Muscle of leg (tissue), 11 donors: Measurements from ENCODE around the gene PHTF1. TPM values are rescaled to one million over a fixed set of nuclear protein-coding genes. Genes with fewer than 3 reads are reported as not detected.

Experiments used
- DNase-seq: peaks from one replicate; pipeline ENCODE4 v3.0.0; 2013
- H3K27ac ChIP-seq: one replicate; pipeline ENCODE4 v1.5.1; 2013; ENCODE audit warnings: mild to moderate bottlenecking, low read length, control low read depth
- H3K27me3 ChIP-seq: one replicate; pipeline ENCODE4 v1.6.1; 2013; ENCODE audit warnings: low read length; ENCODE audit not compliant: control insufficient read depth, insufficient read depth
- H3K36me3 ChIP-seq: one replicate; pipeline ENCODE4 v1.6.1; 2013; ENCODE audit warnings: low read length; ENCODE audit not compliant: control insufficient read depth, insufficient read depth
- H3K4me1 ChIP-seq: one replicate; pipeline ENCODE4 v1.6.1; 2013; ENCODE audit warnings: low read length; ENCODE audit not compliant: control insufficient read depth, insufficient read depth
- H3K4me3 ChIP-seq: one replicate; pipeline ENCODE4 v1.5.1; 2013; ENCODE audit warnings: low read length, control low read depth
- H3K9me3 ChIP-seq: replicated peaks from 2 replicates; pipeline ENCODE4 v1.6.1; 2013; ENCODE audit warnings: low read depth, low read length; ENCODE audit not compliant: control insufficient read depth
- WGBS: methylation state at CpG from one replicate; pipeline ENCODE4 v1.1.5; 2013; ENCODE audit warnings: missing lambda C conversion rate; ENCODE audit not compliant: insufficient coverage; 5-methylcytosine and 5-hydroxymethylcytosine counted together
- polyA plus RNA-seq, 8 donors: library from polyadenylated mRNA; unstranded; fragments of 120-200 nt; gene quantifications; one replicate each; pipeline versions ENCODE4 v1.2.1 to v1.2.3, GENCODE V29; 2013; ENCODE audit warnings: inconsistent platforms in 1 of 8, low replicate concordance in 1 of 8; ENCODE audit not compliant: insufficient read length in 8 of 8, insufficient read depth in 1 of 8
- total RNA-seq: library from RNA; stranded (reverse); fragments of 120-200 nt; gene quantifications from one replicate; pipeline ENCODE4 v1.2.4, GENCODE V29; 2013

The PHTF1 gene
- total and polyA plus RNA-seq, 9 donors, result 10.1 to 15.9 (median 11.4) TPM

DNA sequence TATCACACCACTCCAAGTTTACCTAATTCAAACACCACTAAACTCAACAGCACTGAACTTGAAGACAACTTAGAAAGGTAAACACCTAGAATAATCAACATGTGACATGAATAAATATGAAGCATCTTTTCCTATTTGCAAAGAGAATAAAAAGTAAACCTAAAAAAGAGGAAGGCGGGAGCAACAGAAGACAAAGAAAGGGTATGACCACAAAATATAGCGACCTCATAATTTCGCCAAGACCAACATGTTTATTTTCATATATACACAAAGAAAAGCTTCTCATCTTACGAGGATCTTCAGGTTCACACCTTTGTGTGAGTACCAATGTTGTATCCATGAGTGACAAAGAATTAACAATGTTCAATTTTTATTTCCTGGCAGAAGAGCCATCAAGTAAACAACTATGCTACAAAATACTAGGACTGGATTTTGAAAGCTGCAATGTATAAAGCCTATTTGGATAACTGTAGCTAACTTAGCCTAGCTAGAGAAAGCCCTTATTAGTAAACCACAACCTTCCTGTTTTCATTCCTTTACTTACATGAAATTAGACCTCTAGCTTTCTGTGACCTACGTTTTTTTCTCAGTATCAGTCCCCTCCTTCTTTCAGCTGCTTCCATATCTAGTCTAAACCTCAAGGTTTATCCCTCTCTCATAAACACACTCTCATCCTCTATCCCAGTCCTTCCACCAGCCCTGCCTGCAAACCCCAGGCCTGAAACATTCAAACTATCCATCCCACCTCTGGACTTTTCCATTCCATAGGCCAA is 21.3 kb upstream of the PHTF1 start:
- Histone ChIP-seq H3K27ac (no peak overlapping the region), H3K4me3 (no peak overlapping the region), H3K36me3 (peaks cover 11% of the 10 kb centered on the region), H3K4me1 (peaks cover 14% of the 10 kb centered on the region), H3K27me3 (no peaks in the 10 kb centered on the region), H3K9me3 (no peaks in the 10 kb centered on the region)
- DNase-seq, result no peak
- 33% methylated on average over 1 of the region's 5 CpGs for WGBS

DNA sequence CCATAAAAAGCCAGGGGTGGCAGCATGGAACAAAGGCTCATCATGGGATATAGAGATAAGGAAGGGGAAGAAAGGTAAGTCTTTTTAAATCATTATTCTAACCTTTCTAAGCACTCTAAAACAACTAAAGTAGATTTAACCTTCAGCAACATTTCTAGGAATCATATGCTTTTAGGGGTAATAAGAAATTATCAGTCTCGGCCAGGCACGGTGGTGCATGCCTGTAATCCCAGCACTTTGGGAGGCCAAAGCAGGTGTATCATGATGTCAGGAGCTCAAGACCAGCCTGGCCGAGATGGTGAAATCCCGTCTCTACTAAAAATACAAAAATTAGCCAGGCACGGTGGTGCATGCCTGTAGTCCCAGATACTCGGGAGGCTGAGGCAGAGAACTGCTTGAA is 20.3 kb upstream of the PHTF1 start:
- Histone ChIP-seq H3K27ac (no peak overlapping the region), H3K27me3 (no peaks in the 10 kb centered on the region), H3K9me3 (no peaks in the 10 kb centered on the region), H3K36me3 (peaks cover 11% of the 10 kb centered on the region), H3K4me3 (no peak overlapping the region), H3K4me1 (peaks cover 13% of the 10 kb centered on the region)
- 87% methylated on average over 6 of the region's 6 CpGs for WGBS
- DNase-seq, result no peak

DNA sequence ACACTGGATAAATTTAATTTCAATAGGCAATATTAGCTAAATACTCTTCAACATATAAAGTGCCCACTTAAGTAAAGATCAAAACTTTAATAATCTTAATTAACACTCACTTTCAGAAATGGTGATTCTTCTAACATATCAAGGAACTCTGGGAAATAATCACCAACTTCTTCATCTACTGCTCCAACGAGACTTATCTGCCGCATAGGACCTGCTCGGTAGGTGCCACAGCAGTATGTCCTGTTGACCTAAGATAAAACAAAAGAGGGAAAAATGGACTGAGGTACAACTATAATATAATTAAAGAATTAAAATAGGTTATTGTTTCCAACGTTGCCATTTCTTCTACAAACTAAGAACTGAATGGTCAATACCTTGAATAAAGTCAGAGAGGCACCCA is 18.3 kb upstream of the PHTF1 start:
- H3K27ac ChIP-seq, result no peak overlapping the region
- H3K36me3 ChIP-seq, result peaks cover 15% of the 10 kb centered on the region
- no CpG with 5 or more reads among the region's 4 CpGs for WGBS
- DNase-seq, result no peak
- H3K4me1 ChIP-seq, result peaks cover 3% of the 10 kb centered on the region
- H3K27me3 ChIP-seq, result no peaks in the 10 kb centered on the region
- no peak overlapping the region for H3K4me3 ChIP-seq
- H3K9me3 ChIP-seq, result no peaks in the 10 kb centered on the region

DNA sequence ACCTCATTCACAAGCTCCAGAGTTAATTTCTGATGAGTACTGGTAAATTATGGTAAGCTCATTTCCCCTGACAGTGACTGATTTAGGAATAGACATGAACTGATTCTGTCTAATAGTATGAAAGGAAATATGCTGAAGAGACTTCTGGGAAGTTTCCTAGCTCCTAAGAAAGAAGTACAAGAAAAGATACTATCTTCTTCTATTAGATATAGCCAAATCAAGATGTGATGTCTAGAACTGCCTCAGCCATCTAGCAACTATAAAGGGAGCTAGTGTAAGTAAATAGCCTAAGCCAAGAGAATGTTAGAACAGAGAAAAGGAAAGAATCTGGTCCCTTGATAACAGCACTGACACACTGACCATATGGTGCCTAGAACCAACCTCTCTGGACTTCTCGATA is 10.7 kb upstream of the PHTF1 start:
- H3K36me3 ChIP-seq, result peaks cover 15% of the 10 kb centered on the region
- no peak overlapping the region for H3K27ac ChIP-seq
- no CpG with 5 or more reads among the region's 1 CpG for WGBS

DNA sequence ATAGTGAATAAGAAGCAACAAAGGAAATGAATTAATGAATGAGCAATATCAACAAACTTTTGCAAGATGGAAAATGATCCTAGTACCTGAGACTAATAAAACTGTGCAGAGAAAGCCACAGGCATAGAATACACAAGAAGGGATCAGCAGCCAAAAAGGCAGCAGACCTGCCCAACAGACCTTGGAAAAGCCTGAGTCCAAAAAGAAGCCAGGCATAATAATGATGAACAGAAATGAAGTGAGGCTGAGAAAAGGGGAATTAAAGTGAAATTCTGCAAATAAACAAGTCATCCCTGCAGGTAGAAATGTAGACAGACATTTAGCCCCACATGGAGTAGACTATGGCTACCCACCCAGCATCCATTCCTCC is 10.3 kb upstream of the PHTF1 start:
- DNase-seq, result no peak
- Histone ChIP-seq H3K4me1 (no peaks in the 10 kb centered on the region), H3K27me3 (no peaks in the 10 kb centered on the region), H3K36me3 (peaks cover 15% of the 10 kb centered on the region), H3K4me3 (no peak overlapping the region), H3K27ac (no peak overlapping the region), H3K9me3 (no peaks in the 10 kb centered on the region)

More for the DNA sequence above, 10.7 kb upstream of the PHTF1 start:
- H3K9me3 ChIP-seq, result no peaks in the 10 kb centered on the region
- no peaks in the 10 kb centered on the region for H3K27me3 ChIP-seq
- no peak for DNase-seq
- no peak overlapping the region for H3K4me3 ChIP-seq
- H3K4me1 ChIP-seq, result no peaks in the 10 kb centered on the region

DNA sequence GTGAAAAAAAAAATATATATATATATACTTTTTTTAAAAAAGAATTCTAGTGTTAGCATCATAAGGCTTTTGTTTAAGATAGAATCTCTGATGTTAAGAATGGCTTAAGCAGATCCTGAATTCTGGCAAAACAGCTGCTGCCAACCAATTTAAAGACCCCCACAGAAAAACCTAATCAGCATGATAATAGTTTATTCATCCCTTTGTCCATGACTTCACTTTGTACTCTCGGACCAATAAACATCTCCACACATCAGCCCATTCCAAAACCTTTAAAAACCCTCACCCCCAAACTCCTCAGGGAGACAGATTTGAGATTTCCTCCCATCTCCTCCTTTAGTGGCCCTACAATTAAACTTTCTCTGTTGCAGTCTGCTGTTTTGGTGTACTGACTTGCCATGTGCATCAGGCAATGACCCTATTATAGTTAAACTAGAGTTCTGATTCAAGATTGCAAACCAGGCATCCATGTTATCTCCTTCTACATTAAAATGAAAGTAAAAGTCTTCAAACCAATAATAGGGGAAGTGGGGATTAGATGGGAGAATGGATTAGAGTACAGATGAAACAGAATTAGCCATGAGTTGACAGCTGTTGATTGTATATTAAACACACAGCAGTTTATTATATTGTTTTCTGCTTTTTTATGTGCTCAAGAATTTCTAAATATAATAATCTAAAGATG is 9.8 kb upstream of the PHTF1 start:
- WGBS, result 8% methylated on average over 1 of the region's 1 CpG
- Histone ChIP-seq H3K27me3 (no peaks in the 10 kb centered on the region), H3K9me3 (no peaks in the 10 kb centered on the region), H3K36me3 (peaks cover 12% of the 10 kb centered on the region), H3K27ac (no peak overlapping the region), H3K4me3 (no peak overlapping the region), H3K4me1 (no peaks in the 10 kb centered on the region)
- no peak for DNase-seq

DNA sequence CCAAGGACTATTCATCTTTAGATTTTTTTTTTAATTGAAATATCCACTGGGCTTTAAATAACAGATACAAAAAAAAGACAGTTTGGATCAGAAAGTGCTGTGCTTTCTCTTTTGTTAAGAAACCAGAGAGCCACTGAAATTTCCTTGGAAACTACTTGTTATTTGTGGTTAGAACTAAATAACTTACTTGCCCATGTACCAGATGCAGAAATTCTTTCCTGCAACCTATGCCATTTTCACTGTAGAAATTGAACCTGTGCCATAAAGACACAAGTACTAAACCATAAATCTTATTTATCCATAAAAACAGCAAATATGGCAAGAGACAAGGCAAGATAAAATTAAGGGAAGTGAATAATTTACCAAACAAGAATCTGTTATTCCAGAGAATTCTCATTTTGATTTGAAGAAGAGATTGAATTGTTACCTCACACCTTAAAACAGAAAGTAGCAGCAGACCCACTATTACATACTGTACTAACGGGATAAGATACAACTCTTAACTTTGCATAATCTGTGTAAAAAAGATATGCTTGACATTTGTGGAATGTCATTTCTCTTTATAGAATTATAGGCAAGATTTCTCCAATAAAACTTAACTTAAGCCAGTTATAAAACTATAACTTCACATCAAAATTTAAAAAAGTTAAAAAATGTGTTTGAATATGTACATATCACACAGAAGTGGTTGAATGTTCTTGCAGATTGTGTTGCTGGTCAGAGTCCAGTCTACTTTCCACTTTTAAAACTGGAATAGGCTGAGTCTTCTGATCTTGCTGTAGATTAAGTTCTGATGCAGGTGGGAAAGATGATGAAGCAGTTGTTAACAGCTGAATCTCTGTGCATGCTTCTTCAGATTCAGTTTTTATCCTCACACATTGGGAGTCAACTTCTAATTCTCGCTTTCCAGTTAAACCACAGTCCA is 6.3 kb upstream of the PHTF1 start:
- DNase-seq, result no peak
- Histone ChIP-seq H3K4me3 (no peak overlapping the region), H3K4me1 (no peaks in the 10 kb centered on the region), H3K9me3 (no peaks in the 10 kb centered on the region), H3K27ac (no peak overlapping the region), H3K36me3 (peaks cover 11% of the 10 kb centered on the region), H3K27me3 (no peaks in the 10 kb centered on the region)
- WGBS, result no CpG with 5 or more reads among the region's 2 CpGs

DNA sequence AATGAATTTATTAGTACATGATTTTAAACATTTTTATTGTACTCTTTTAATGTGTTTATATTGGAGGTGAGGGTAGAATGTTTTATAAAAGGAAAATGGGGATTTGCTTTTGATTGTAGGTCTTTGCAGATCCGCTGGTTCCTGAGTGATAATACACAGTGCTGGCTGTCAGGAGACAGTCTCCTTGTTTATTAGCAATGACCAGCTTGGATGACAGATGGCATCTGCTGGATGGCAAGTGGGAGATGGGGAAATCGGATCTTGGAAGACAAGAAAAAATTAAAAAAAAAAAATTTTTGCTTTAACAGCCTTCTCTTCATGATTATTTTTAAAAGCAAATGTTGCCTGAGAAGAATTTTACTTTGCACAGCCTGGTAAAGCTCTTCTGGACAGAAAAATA is 4.4 kb upstream of the PHTF1 start:
- Histone ChIP-seq H3K36me3 (peaks cover 11% of the 10 kb centered on the region), H3K27ac (no peak overlapping the region), H3K4me3 (no peak overlapping the region), H3K9me3 (no peaks in the 10 kb centered on the region), H3K27me3 (no peaks in the 10 kb centered on the region), H3K4me1 (peaks cover 8% of the 10 kb centered on the region)
- WGBS, result 82% methylated on average over 1 of the region's 2 CpGs
- DNase-seq, result no peak

DNA sequence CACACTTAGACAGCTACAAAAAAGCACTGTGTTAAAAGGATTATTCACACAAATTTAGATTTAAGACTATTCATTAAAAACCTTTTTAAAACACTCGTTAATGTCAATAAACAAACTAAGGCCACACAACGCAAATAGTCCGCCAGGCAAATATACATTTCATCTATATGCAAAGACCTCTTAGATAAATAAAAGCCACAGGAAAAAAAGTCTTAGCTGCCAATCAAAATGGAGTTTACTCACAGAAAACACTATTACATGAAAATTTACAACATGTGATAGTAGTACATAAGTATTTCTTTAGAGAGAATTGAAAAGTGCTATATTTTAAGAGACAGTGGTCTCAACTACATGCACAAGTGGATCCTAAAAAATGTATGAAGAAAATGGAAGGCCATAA is 2.7 kb upstream of the PHTF1 start:
- peaks cover 8% of the 10 kb centered on the region for H3K4me1 ChIP-seq
- H3K4me3 ChIP-seq, result no peak overlapping the region
- no peak for DNase-seq
- no peak overlapping the region for H3K27ac ChIP-seq
- no peaks in the 10 kb centered on the region for H3K9me3 ChIP-seq
- peaks cover 5% of the 10 kb centered on the region for H3K36me3 ChIP-seq
- 83% methylated on average over 1 of the region's 3 CpGs for WGBS
- no peaks in the 10 kb centered on the region for H3K27me3 ChIP-seq
